Pons (tissue), 1 donor: ENCODE results near the gene GDPD5.
"Not testable (repeated sequence)": the region's sequence is repeated elsewhere in the genome, so short reads cannot be mapped to it uniquely, and the experiment has no call there.

Experiments used
- DNase-seq: peaks from one replicate; pipeline ENCODE4 v3.0.0-alpha.2; 2016; ENCODE audit warnings: low spot score

Gene GDPD5

DNA sequence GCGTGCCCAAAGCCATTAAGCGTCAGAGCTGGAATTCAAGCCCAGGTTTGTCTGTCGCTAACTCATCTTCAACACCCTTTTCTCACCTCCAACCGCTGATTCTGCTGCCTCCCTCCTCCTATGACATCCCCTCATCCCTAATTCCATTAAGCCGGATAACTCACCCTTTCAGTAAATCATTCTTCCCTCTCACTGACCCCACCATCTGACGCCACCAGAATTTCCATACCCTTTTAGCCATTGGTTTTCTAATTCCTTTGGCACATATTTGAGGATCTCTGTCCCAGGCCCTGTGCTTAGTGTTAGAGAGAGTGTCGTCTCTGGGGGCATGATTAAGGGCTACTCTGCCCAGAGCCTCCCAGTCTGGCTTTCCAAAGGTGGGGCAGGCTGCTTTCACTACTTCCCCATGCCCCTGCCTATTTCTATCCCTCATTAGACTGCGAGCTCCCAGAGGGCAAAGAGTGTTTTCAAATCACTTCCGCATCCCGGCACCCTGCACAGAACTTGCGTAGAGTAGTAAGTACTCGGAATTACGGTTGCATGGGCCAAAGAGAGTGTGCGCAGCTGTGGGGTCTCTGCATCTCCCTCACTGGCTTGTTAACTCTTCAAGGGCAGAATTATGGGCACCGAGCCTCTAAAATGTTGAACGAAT lies 96.6 kb downstream of the GDPD5 start:
- no peak for DNase-seq

- DNase-seq, result peak; percentile 90
These were observed 97.4 kb downstream of the GDPD5 start for GRCh38 chr11:75428281-75428724.

DNA sequence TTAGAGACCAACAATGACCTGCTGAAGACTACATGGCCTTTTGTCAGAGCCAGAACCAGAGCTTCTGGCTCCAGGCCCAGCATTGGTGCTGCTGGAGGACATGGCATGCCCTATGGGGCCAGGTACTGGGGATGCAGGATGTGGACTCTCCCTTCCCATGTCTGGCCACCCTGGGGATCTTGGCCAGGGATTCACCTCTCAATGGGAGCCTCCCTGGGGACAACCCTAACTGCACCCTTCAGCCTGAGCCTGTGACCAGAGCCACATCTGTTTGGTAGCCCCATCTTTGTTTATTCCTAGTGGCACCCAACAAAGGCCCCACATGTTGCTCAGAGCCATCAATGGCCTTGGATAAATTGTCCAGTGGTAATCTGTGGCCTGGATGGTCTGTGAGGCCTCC lies 98.6 kb downstream of the GDPD5 start:
- no peak for DNase-seq

- DNase-seq, result no peak
These were observed 99.0 kb downstream of the GDPD5 start for GRCh38 chr11:75426720-75427086.

DNA sequence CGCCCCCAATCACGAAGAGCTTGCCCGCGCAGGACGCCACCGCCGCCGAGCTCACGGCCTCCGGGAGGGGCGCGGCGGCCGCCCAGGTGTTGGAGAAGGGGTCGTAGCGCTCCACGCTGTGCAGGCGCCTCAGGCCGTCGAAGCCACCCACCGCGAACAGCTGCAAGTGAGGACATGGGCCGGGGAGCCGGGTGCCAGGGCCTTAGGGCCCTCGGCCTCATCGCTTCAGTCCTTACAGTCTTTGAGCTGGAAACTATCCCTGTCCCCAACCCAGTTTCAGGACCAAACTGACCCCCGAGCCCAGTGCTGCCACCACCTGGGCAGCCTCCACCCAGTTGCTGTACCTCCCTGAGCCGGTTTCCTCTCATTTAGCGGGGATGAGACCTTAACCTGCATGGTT lies 100.3 kb downstream of the GDPD5 start:
- DNase-seq, result no peak

DNA sequence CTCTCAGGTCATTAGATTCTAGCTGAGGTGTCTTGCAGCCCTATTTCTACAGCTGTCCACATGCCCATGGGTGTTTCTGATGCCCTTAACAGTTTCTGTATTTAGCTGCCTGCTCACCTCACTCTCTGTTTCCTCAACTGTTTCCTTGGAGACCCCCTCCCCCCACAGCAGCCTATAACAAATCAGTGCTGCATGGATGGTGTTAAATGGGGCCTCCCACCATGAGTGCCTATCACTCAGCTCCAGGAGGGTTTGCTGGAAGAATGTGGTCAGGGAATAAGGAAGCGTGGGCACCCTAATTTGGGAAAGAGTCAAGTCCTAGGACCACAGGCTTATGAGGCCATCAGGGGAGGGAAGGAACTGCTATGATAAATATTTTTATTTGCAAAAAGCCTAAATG lies 101.3 kb downstream of the GDPD5 start:
- no peak for DNase-seq

- DNase-seq, result no peak
These were observed 102.0 kb downstream of the GDPD5 start for GRCh38 chr11:75423721-75424120.

DNA sequence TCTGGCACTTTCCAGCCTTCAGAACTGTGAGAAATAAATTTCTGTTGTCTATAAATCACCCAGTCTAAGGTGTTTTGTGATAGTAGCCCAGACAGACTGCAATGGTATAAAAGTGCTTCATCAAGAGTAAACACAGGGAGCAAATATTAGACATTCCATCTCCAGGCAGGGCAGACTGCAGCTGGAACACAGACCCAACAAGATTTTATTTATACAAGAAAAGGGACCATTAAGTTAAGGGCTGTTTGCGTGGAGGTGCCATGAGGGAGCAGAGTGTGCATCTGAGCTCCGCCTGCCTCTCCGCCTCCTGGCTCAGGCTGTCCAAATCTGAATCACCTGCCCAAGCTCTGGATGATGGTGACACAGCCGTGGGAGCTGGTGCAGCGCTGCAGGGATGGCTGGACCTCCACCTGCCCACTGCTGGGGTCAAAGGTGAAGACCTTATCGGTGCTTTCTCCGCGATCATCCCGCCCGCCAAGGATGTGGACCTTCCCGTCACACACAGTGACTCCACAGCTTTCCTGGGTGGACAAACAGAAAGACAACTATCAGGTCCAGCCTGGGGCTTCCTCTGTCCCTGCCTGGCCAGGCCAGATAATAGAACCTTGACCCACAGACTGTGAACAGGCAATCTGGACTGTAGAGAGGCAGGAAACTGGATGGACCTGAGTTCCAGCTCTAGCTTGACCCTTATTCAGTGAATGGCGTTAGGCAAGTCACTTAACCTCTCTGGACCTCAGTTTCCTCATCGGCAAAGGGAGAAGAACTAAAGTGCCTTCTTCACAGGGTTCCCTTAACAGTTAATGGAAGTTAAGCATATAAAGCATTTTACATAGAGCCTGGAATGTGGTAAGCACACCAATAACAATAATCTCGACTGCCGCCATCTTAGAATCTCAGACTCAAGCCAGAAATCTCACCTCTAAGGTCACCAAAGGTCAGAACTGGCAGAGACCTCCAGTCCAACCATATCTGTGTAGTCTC lies 103.2 kb downstream of the GDPD5 start:
- no peak for DNase-seq

GRCh38 chr11:75421902-75422247 lies 103.9 kb downstream of the GDPD5 start:
- no peak for DNase-seq

- DNase-seq, result peak; percentile 84
These were observed 104.6 kb downstream of the GDPD5 start for GRCh38 chr11:75421035-75421602.

DNA sequence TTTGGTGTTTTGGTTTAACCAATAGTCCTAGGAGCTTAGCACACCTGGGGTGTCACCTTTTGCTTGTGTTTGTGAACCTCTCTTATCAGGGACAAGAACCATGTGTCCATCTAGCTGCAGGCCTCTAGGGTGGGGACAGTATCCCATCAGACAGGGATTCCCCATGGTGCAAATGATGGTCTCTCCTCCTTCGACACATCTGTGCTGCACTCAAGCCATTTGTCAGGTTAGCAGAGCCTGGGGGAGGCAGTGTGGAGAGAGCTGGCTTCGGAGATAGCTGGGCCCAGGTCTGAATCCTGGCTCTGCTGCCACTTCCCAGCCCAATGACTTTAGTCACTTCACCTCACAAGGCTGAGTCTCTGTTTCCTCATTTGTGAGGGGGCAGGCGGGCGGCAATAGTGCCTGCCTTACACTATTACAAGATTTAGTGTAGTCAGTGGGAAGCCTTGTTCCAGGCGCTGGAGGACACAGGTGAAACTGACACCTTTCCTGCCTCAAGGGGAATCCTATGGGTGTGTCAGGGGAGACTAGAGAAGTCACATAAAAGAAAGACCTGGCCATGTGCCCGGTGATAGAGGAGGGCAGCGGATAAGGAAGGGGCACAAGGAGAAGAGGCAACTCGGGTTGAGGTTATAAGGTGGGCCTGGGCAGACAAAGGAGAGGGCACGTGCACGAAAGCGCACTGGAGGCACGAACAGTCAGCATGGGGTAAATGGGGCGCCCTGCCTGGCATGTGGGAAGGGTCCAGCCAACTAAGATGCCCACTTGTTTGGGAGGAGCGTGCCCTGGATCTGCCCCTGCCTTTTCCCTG lies 105.3 kb downstream of the GDPD5 start:
- DNase-seq, result no peak

- DNase-seq, result no peak
These were observed 111.9 kb downstream of the GDPD5 start for GRCh38 chr11:75413864-75414263.

DNA sequence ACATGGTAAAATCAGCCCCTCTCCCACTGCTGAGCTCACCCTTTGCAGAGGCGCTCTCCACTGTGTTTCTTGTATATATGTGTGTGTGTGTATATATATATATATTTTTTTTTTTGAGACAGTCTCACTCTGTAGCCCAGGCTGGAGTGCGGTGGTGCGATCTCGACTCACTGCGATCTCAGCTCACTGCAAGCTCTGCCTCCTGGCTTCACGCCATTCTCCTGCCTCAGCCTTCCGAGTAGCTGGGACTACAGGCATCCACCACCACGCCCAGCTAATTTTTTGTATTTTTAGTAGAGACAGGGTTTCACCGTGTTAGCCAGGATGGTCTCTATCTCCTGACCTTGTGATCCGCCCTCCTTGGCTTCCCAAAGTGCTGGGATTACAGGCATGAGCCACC lies 112.6 kb downstream of the GDPD5 start:
- DNase-seq, result not testable (repeated sequence)

- DNase-seq, result not testable (repeated sequence)
These were observed 115.8 kb downstream of the GDPD5 start for GRCh38 chr11:75409971-75410370.

GRCh38 chr11:75408957-75409219 lies 116.9 kb downstream of the GDPD5 start:
- DNase-seq, result no peak

GRCh38 chr11:75406338-75406777 lies 119.4 kb downstream of the GDPD5 start:
- no peak for DNase-seq

DNA sequence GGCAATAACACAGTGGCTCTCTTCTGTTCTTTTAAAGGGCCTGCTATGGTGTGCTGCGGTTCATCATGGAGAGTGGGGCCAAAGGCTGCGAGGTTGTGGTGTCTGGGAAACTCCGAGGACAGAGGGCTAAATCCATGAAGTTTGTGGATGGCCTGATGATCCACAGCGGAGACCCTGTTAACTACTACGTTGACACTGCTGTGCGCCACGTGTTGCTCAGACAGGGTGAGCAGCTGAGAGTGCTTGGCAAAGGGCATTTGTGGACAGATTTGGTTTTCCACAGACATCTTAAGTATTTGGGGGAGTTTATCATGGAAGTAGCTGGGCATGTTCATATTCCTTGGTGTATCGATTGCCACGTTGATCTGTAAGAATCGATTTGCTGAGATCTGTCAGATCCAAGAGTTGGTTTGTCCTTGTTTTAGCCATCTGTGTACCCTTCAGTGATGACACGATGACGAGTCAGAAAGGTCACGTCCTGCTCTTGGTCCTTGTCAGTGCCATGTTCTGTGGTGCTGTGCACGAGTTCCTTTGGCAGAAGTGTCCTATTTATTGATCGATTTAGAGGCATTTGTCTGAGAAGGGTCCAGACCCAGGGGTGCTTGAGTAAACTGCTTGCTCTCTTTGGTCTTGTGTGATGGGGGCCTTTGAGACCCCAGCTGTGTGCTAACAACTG lies 121.6 kb downstream of the GDPD5 start:
- no peak for DNase-seq

DNA sequence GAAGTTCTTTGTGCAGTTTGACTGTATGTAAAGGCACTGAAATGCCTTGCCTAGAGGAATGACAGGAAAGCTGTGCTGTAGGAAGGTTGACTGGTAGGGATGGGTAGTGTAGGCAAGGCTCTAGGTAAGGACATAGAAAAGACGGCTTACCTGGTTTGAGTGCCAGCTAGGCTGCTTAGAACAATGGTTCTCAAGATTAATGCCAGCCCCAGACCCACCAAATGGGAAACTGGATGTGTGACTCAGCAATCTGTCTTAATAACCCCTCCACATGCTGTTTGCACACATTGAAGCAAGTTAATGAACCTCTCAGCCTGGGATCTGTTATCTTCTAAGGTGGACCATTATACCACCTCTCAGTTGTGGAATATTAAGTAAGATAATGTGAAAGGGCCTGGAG lies 122.7 kb downstream of the GDPD5 start:
- DNase-seq, result no peak

DNA sequence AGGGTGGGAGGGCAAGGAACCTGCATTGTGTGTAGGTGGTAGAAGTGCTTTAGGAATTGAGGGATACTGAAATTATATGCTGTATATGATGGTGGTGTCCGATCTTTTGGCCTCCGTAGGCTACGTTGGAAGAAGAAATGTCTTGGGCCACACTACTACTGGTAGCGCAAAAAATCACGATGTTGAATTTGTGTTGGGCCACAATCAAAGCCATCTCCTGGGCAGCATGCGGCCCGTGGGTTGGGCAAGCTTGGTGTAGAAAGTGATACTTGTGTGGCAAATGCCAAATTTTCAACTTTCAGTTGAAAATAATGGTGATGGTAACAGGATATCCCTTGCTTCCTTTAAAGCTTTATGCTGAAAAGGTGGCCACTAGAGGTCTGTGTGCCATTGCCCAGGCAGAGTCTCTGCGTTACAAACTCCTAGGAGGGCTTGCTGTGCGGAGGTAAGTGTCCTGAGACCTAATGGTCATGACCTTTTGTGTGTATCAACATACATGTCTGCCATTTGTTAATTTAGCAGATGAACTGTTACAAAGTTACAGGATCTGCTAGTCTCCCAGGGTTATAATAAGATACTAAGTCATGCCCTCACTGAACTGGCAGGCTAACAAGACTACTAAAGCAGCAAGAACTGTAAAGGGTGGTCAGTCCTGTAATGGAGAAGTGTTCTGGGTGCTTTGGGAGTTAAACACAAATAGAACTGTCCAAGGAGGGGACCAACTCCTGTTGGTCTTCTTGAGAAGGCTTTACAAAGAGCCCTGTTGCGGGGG lies 123.6 kb downstream of the GDPD5 start:
- DNase-seq, result no peak

DNA sequence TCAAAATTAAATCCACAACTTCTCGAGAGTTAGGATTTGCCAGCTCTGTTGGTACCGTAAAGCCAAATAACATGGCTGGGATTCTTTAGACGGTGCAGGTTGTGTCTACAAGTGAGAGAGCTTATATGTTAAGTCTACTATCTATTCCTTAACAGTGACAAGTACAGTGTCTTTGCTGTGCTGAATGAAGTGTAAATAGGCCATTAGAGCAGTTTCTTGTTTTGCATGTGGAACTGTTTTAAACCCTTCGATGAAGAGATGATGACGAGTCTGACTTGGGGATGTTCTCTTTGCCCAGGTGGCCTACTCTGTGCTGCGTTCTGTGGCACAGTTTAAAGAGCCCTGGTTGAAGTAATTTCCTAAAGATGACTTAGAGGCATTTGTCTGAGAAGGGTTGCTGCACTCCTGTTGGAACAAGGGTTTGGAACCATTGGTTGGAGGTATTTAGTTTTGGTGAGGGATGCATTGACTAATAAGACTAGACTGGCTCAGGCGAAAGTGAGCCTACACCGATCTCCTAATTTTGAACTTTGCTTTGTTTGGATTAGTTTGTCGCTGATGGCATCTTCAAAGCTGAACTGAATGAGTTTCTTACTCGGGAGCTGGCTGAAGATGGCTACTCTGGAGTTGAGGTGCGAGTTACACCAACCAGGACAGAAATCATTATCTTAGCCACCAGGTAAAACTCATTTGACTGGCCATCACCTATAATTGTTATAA lies 125.4 kb downstream of the GDPD5 start:
- DNase-seq, result peak; percentile 31
